Stimulated activated naive B cell treated with anti-CD40 and anti-IgM and Interleukin-4, amounts not matched to agents 10 μg/mL and 1 μg/mL and 100 μg/mL, for 72 hours (primary cell): ENCODE data around the gene CHN2.

ENCODE experiments used
- ATAC-seq, 2 donors: fragments of 150-1000 bp; cut with Tn5 transposase; replicated peaks; 2 replicates each; pipeline ENCODE4 v1.10.0; 2021; ENCODE audit warnings: moderate library complexity in 1 of 2
- DNase-seq: peaks from one replicate; pipeline ENCODE4 v3.0.0; 2021
- H3K27ac Mint-ChIP-seq: one replicate; pipeline ENCODE4 v1.8.0; 2022; ENCODE audit warnings: mild to moderate bottlenecking, mixed read lengths
- H3K27me3 Mint-ChIP-seq, 2 donors: one replicate each; pipeline ENCODE4 v1.8.0; 2022; ENCODE audit warnings: mixed read lengths in 2 of 2
- H3K36me3 Mint-ChIP-seq, 2 donors: one replicate each; pipeline ENCODE4 v1.8.0; 2022; ENCODE audit warnings: mixed read lengths in 2 of 2, mild to moderate bottlenecking in 1 of 2
- H3K4me1 Mint-ChIP-seq, 2 donors: one replicate each; pipeline ENCODE4 v1.8.0; 2022; ENCODE audit warnings: mixed read lengths in 2 of 2, mild to moderate bottlenecking in 1 of 2
- H3K4me3 Mint-ChIP-seq, 2 donors: one replicate each; pipeline ENCODE4 v1.8.0; 2022; ENCODE audit warnings: mild to moderate bottlenecking in 2 of 2, mixed read lengths in 2 of 2, moderate library complexity in 1 of 2
- H3K9me3 Mint-ChIP-seq, 2 donors: one replicate each; pipeline ENCODE4 v1.8.0; 2022; ENCODE audit warnings: mixed read lengths in 2 of 2, mild to moderate bottlenecking in 1 of 2

The CHN2 gene

DNA sequence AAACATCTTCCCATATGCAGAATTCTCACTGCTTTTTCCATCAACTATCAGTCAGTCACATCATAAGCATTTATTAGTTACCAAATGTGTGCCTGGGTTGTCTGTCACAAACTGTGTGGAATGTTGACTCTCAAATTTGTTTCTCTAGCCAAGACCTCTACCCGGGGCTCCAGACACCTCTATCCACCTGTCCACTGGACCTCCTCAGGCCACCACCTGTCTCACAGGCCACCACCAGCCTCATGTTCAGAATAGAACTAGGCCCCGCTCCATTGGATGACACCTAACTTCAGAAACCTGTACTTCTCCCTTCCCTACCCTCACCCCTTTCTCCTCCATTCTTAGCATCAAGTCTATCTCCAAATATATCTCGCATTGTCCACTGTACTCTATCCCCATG is 176.9 kb downstream of the CHN2 start:
- no peak overlapping the region for H3K27ac Mint-ChIP-seq
- no peak overlapping the region for H3K4me3 Mint-ChIP-seq
- ATAC-seq = no peak
- no peaks in the 10 kb centered on the region for H3K4me1 Mint-ChIP-seq
- peaks cover 0 to 4% of the 10 kb centered on the region in 2 donors for H3K27me3 Mint-ChIP-seq
- no peak for DNase-seq
- peaks cover 0 to 2% of the 10 kb centered on the region in 2 donors for H3K9me3 Mint-ChIP-seq
- H3K36me3 Mint-ChIP-seq = no peaks in the 10 kb centered on the region

DNA sequence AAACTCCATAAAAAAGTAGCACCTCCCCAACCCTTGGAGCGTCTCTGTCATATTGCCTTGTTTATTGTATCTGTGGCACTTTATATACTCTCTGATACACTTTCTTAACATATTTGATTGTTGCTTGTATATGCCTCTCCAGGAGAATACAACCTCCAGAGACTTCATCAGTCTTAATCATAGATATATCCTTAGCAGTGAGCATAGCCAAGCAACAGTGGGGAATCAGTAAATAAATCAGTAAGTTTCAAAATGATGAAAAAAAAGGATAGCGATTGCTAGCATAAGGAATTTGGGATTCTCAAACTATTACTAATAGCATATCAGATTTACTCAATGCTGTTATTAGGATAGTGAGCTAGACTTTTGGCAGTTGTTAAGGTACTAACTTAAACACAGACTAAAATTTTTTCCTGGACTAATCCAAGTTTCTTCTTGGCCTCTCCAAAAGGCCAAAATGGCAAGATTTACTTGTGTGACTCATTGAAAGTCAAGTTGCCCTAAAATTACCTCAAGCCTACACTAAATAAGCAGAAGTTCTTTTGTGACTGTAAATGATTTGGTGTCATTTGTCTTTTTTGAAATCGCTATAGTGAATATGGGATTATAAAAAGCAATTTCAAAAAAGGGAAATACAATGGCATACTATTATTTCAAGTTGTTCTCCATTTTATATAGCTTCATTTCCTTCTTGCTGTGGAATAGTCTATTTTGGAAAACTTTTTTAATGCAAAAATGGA is 177.9 kb downstream of the CHN2 start:
- Mint-ChIP-seq H3K36me3 (no peaks in the 10 kb centered on the region), H3K9me3 (peaks cover 0 to 2% of the 10 kb centered on the region in 2 donors), H3K27me3 (peaks cover 0 to 4% of the 10 kb centered on the region in 2 donors), H3K27ac (no peak overlapping the region), H3K4me1 (no peaks in the 10 kb centered on the region), H3K4me3 (no peak overlapping the region)
- no peak for ATAC-seq
- no peak for DNase-seq

DNA sequence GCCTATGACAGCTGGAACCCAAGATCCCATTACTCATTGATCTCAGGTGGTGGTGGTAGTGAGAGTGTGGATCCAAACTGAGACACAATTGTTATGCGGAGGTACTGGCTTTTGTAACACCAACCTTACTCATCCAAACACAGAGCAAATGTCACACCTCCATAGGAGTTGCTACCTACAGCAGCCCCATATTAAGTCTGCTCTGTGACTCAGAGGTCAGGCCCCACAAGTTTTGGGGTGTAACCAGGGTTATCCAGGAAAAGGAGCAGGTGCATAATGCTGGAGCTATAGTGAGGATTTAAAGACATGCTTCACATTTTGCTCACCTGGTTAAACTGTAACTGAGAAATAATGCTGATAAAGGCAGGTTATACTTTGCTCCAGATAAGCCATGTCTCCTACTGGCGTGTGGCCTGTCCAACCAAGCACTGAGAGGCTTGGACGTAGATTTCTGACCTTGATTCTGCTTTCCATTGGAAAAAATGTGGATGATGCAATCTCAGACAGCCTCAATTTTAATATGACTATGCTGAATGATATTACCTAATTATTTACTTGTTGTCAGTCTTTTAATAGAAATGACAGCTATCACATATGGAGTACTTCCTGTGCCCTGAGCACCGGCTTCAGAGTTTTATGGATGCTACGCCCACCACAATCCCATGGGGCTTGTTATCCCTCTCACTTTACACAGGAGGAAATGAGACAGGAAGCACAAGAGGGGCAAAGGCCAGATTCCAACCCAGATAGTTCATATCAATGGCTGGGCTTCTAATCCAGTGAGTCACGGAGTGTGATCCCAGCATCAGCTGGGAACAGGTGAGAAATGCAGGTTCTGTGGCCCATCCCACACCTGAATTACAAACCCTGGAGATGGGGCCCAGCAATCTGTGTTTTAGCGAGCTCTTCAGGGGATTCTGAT is 181.3 kb downstream of the CHN2 start:
- no peak for DNase-seq
- Mint-ChIP-seq H3K9me3 (no peaks in the 10 kb centered on the region), H3K27ac (no peak overlapping the region), H3K4me3 (no peak overlapping the region), H3K27me3 (peaks cover 0 to 9% of the 10 kb centered on the region in 2 donors), H3K4me1 (no peaks in the 10 kb centered on the region), H3K36me3 (no peaks in the 10 kb centered on the region)
- ATAC-seq = no peak

DNA sequence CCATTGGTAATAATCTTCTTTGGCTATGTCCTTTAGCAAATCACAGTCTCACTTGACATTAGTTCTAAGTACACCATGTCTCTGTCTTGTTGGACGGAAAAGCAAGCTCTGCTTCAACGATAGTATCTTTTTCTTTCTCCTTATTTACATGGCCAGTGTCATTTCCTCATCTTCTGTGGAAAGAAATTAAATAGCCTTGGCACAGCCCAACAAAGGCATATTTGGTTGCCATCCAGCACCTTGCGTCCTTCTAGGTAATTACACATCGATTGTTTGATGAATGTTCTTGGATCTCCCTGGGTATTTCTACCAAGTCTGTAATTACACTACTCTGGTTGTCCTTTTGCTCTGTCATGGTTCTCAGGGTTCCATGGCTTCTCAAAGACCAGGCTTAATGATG is 183.1 kb downstream of the CHN2 start:
- peaks cover 0 to 11% of the 10 kb centered on the region in 2 donors for H3K27me3 Mint-ChIP-seq
- no peaks in the 10 kb centered on the region for H3K9me3 Mint-ChIP-seq
- H3K4me3 Mint-ChIP-seq = no peak overlapping the region
- no peak for DNase-seq
- no peak overlapping the region for H3K27ac Mint-ChIP-seq
- no peak for ATAC-seq
- H3K36me3 Mint-ChIP-seq = no peaks in the 10 kb centered on the region
- H3K4me1 Mint-ChIP-seq = no peaks in the 10 kb centered on the region

DNA sequence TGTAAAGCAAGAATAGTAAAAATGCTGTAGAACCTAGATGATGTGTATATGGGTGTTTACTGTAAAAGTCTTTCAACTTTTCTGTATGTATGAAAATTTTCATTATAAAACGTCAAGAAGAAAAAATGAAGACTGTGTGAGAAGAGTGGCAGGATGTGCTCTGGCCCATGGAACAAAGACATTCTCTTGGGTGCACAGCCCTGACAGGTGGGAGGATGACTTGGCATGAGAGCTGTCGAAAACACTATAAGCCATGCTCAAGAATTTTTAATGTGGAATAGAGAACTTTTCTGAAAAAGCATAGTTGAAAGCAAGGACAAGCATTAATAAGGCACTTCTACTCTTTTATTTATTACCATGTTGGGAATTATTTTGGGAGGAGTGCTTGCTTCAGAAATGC is 185.0 kb downstream of the CHN2 start:
- no peaks in the 10 kb centered on the region for H3K4me1 Mint-ChIP-seq
- H3K27me3 Mint-ChIP-seq = peaks cover 0 to 11% of the 10 kb centered on the region in 2 donors
- H3K36me3 Mint-ChIP-seq = no peaks in the 10 kb centered on the region
- no peak for ATAC-seq
- no peak overlapping the region for H3K4me3 Mint-ChIP-seq
- no peak for DNase-seq
- H3K27ac Mint-ChIP-seq = no peak overlapping the region
- H3K9me3 Mint-ChIP-seq = no peaks in the 10 kb centered on the region

DNA sequence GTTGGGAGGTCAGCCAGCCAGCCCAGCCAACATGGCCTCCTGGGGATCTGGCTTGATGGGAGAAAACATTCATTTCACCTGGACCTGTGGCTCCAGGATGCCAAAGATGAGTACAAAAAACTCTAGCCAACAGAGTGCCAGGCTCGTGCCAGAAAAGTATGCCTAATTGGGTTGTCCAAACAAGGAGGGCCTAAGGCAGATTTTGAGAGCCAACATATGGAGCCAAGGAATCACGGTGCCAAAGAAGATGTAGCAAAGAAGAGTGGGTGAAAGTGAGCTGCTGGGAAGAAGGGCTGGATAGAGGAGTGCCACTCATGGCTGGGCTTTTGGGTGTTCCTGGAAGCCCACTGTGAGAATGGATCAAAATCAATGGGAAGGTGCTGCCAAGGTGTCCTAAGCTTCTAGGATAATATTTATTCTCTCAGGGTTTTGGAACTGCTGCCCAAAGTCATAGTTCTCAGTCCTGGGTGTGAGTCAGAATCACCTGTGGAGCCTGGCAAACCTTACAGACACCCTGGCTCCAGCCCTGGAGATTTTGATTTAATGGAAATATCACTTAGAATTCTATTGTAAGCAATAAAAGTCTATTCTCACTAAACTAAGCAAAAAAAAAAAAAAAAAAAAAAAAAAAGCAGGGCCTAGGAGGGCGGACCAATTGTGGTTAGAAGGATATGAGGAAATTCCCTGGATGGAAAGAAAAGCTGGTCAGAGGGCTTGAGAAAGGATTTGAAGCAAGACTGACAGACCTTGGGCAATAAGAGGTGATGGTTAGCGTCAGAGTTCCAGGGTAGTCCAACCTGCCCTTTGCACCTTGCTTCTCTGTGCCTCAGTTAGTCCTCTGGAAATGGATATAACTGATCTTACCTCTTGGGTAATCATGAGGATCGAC is 186.9 kb downstream of the CHN2 start:
- no peak overlapping the region for H3K4me3 Mint-ChIP-seq
- H3K4me1 Mint-ChIP-seq = no peaks in the 10 kb centered on the region
- DNase-seq (no peak), ATAC-seq (no peak)
- H3K27ac Mint-ChIP-seq = no peak overlapping the region
- H3K36me3 Mint-ChIP-seq = no peaks in the 10 kb centered on the region
- peaks cover 0 to 11% of the 10 kb centered on the region in 2 donors for H3K27me3 Mint-ChIP-seq
- H3K9me3 Mint-ChIP-seq = no peaks in the 10 kb centered on the region

DNA sequence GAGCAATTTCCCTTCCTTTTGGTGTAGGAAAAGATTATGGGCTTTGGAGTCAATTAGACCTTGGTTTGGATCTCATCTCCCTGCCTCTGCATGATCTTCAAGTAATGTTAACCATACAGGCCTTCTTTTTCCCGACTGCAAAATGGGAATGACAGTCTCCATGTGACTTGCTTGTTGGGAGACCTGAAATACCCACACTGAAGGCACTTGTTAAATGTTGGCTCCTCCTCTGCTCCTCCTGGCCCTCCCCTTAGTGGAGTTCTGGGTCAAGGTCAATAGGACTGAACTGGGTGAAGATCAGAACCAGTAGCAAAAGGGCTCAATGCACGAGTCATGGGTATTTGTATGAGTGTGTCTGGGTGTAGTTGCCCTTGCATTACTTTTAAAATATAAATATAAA is 189.7 kb downstream of the CHN2 start:
- DNase-seq = no peak
- Mint-ChIP-seq H3K4me1 (no peaks in the 10 kb centered on the region), H3K4me3 (no peak overlapping the region), H3K9me3 (no peaks in the 10 kb centered on the region), H3K27ac (no peak overlapping the region), H3K36me3 (no peaks in the 10 kb centered on the region), H3K27me3 (peaks cover 0 to 11% of the 10 kb centered on the region in 2 donors)
- ATAC-seq = no peak

DNA sequence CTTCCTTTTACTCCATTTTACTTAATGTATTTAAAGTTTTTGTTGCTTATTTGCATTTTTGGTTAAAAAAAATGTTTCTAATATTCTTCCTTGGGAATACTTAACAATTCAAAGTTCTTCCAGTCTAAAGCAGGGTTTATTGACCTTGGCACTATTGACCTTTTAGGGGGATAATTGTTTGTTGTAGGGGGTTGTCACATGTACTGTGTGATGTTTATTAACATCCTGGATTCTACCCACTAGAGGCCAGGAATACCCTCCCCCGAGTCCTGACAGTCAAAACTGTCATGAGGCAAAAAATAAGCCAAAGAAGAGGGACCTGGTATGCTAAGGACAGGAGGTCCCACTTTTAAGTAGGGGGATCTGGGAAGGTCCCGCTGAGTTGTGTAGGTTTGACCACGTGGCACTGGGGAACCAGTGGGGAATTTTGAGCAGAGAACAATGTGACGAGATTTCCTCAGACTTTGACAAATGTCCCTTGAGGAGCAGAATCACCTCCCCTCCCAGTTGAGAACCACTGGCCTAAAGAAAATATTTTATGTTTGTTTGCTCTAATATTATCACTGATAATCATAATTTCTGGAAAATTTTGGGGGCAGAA is 190.7 kb downstream of the CHN2 start:
- Mint-ChIP-seq H3K4me3 (no peak overlapping the region), H3K9me3 (no peaks in the 10 kb centered on the region), H3K27ac (no peak overlapping the region), H3K36me3 (no peaks in the 10 kb centered on the region), H3K4me1 (no peaks in the 10 kb centered on the region), H3K27me3 (peaks cover 0 to 11% of the 10 kb centered on the region in 2 donors)
- DNase-seq = no peak
- ATAC-seq = no peak

DNA sequence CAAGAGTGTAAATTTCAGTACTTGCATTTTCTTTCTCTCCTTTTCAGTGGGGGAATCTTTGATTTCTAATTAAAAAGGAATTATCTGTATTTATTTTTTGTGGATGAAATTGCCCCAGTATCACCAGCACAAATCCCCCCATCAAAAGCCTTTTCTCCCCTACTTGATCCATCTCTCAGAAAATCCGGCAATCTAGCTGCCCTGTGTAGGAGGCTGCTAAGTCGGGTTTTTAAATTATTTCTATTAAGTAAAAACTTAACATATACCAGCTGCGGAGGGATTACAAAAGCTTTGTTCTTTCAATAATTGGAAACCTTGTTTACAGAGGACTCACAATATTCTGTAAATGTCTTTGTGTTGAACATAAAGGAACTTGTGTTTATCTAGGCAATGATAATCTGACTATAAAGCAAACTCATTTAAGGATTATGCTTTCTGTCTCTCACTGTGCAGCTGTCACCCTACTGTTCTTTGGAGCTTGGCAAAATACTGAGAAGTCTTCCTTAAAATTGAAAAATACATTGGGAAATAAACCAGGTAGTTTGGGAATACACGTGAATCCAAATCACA is 191.7 kb downstream of the CHN2 start:
- ATAC-seq (no peak), DNase-seq (no peak)
- no peak overlapping the region for H3K4me3 Mint-ChIP-seq
- no peak overlapping the region for H3K27ac Mint-ChIP-seq
- H3K4me1 Mint-ChIP-seq = no peaks in the 10 kb centered on the region
- H3K27me3 Mint-ChIP-seq = peaks cover 0 to 2% of the 10 kb centered on the region in 2 donors
- H3K36me3 Mint-ChIP-seq = no peaks in the 10 kb centered on the region
- no peaks in the 10 kb centered on the region for H3K9me3 Mint-ChIP-seq

DNA sequence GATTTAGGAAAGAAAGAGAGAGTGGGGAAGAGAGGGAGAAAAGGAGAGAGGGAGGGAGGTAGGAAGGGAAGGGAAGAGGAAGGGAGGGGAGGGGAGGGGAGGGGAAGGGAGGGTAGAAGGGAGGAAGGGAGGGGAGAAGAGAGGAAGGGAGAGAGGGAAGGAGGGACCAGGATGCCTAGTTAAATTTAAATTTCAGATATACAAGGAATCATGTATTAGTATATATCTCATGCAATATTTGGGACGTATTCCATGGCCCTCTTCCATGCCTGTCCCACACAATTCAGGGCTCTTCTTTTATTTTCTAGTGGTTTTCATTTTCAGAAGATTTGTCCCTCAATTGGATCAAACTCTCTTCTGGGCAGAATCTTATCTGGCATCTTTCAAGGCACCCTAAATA is 196.7 kb downstream of the CHN2 start:
- no peak for DNase-seq
- no peaks in the 10 kb centered on the region for H3K9me3 Mint-ChIP-seq
- H3K27ac Mint-ChIP-seq = no peak overlapping the region
- peaks cover 6 to 12% of the 10 kb centered on the region in 2 donors for H3K27me3 Mint-ChIP-seq
- no peaks in the 10 kb centered on the region for H3K36me3 Mint-ChIP-seq
- no peak for ATAC-seq
- no peaks in the 10 kb centered on the region for H3K4me1 Mint-ChIP-seq
- no peak overlapping the region for H3K4me3 Mint-ChIP-seq

DNA sequence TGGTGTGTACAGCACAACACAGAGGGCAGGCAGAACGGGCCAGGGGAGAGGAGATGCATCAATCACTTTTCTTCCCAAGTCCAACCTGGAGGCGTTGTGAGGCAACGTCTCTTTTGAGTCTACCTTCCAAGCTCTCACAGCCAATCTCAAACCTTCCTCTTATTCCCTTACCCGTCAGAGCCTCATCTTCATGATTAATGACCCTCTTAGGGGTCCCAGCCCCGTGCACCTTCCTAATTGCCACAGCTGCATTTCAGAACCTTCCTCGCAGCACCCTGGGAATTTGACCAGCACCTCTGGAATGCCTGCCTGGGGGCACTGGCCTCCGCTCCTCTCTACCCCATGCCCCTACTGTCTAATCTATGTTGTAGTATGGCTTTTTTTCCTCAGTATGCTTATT is 199.7 kb downstream of the CHN2 start:
- peaks cover 18 to 19% of the 10 kb centered on the region in 2 donors for H3K27me3 Mint-ChIP-seq
- DNase-seq = no peak
- no peaks in the 10 kb centered on the region for H3K36me3 Mint-ChIP-seq
- no peak overlapping the region for H3K27ac Mint-ChIP-seq
- no peaks in the 10 kb centered on the region for H3K9me3 Mint-ChIP-seq
- ATAC-seq = no peak
- H3K4me3 Mint-ChIP-seq = no peak overlapping the region
- H3K4me1 Mint-ChIP-seq = no peaks in the 10 kb centered on the region

DNA sequence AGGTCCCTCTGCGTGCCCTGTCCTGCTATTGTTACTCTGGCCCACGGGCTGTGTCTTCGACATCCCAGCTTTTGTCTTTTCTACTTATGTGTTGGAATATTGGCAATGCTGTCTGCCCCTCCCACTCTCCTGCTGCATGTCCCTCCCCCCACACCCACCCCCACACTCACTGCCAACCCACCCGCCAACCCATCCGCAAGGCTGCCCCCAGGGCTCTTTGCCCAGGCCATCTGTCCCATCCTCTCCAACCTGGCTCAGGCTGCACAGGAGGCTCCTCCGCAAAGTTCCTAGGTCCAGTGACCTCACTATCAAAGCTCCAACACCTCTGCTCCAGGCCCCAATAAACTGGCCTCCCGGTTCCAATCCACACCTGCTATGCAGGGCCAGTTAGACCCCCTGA is 202.0 kb downstream of the CHN2 start:
- Mint-ChIP-seq H3K27me3 (peaks cover 16 to 22% of the 10 kb centered on the region in 2 donors), H3K27ac (no peak overlapping the region), H3K9me3 (no peaks in the 10 kb centered on the region), H3K4me1 (no peaks in the 10 kb centered on the region), H3K36me3 (no peaks in the 10 kb centered on the region), H3K4me3 (no peak overlapping the region)
- ATAC-seq (no peak), DNase-seq (no peak)

DNA sequence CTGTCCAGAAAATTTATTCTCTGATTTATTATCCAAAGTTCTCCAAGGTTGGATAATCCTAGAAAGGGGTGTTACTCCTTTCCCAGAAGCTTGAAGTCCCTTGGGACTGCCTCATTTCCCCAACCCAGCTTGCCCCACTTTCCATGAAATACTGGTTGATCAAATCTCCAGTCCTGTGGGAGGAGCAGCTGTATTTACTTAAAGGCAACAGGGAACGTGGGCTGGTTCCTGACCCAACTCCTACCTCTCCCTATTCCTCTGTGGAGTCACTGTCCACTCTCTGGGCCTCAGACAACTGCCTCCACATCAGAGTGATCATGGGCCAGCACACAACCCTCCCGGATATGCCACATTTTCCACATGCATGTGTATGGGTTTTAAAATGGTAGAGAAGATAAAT is 202.8 kb downstream of the CHN2 start:
- Mint-ChIP-seq H3K27me3 (peaks cover 13 to 22% of the 10 kb centered on the region in 2 donors), H3K36me3 (no peaks in the 10 kb centered on the region), H3K4me3 (no peak overlapping the region), H3K9me3 (no peaks in the 10 kb centered on the region), H3K4me1 (no peaks in the 10 kb centered on the region), H3K27ac (no peak overlapping the region)
- no peak for DNase-seq
- no peak for ATAC-seq

DNA sequence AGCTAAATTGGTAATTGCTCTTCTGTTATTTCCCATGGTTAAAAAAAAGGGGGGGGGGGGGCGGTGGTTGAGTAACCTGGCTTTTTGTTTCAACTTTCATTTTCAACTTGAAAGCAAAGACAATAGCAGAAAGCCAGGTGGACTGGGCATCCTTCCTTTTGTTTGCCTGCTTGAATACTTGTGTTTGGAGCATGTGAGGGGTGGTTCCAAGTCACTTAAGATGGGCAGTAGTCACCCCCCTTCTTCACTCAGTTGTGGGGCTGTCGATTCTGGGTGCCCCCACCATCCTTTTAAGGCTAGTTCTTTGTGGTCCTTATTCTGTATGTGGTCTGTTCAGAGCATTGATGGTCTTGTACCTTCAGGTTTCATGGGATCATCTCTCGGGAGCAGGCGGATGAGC is 203.4 kb downstream of the CHN2 start:
- no peak for ATAC-seq
- H3K4me3 Mint-ChIP-seq = no peak overlapping the region
- H3K36me3 Mint-ChIP-seq = no peaks in the 10 kb centered on the region

More for the DNA sequence above, 203.4 kb downstream of the CHN2 start:
- H3K27ac Mint-ChIP-seq = no peak overlapping the region
- no peaks in the 10 kb centered on the region for H3K4me1 Mint-ChIP-seq
- H3K9me3 Mint-ChIP-seq = no peaks in the 10 kb centered on the region
- peaks cover 13 to 22% of the 10 kb centered on the region in 2 donors for H3K27me3 Mint-ChIP-seq
- no peak for DNase-seq
